ENCODE measurements around the gene HEBP1.

HEBP1 gene

DNA sequence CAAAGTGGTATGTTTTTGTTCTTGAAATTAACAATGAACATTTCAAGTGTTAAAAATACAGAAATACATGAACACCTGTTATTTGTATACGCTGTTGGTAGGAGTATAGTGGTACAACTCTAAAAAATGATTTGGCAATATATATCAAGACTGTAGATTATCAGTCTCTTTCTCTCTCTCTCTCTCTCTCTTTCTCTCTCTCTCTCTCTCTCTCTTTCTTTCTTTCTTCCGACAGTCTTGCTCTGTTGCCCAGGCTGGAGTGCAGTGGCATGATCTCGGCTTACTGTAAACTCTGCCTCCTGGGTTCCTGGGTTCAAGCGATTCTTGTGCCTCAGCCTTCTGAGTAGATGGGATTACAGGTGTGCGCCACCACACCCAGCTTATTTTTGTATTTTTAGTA lies 12.6 kb downstream of the HEBP1 start:
- no peak for DNase-seq

DNA sequence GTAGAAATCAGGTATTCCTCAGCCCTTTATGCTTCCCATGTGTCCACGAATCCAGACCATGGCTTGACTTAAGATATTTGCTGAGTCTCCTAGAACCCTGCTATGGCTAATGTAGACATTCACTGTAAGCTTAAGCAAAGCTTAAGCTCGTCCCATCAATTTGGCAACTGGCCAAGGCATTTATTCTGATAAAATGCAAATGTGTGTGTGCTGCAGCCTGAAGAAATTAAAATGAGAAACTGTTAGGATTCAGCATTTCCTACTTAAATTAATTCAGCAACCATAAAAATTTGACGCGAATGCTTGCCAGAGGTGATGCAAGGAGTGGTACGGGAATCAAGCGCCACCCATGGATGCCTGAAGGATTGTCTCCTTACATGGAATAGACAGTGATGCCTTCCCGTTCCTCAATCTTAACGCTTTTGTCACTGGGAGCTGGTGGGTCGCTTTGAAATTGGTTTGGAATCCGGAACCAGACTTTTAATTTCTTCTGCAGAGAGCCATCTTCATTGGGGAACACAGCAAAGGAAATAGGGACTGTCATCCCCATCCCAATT lies 13.2 kb downstream of the HEBP1 start:
- DNase-seq: no peak

GRCh38 chr12:12985817-12986408 lies 14.2 kb downstream of the HEBP1 start:
- DNase-seq: no peak

GRCh38 chr12:12984149-12984548 lies 15.9 kb downstream of the HEBP1 start:
- no peak for DNase-seq

- no peak for DNase-seq
Observed at GRCh38 chr12:12983420-12984035, 16.5 kb downstream of the HEBP1 start.

- no peak for DNase-seq
Observed at GRCh38 chr12:12982331-12982730, 17.7 kb downstream of the HEBP1 start.

GRCh38 chr12:12979731-12980259 lies 20.3 kb downstream of the HEBP1 start:
- no peak for DNase-seq

- DNase-seq: no peak
Observed at GRCh38 chr12:12979126-12979525, 20.9 kb downstream of the HEBP1 start.

DNA sequence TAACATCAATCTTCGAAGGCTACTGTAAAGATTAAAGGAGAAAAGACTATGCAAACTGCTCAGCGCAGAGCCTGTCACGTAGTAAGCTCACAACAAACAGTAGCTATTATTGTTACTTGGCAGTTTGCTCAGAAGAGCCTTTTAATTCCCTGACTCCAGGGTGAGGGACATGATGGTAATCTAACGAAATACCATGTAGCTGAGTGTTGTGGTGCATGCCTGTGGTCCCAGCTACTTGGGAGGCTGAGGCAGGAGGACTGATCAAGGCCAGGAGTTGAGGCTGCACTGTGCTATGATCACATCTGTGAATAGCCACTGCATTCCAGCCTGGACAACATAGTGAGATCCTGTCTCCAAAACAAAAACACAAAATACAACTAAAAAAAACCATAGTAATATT lies 22.8 kb downstream of the HEBP1 start:
- DNase-seq: no peak

GRCh38 chr12:12976366-12976765 lies 23.7 kb downstream of the HEBP1 start:
- no peak for DNase-seq

DNA sequence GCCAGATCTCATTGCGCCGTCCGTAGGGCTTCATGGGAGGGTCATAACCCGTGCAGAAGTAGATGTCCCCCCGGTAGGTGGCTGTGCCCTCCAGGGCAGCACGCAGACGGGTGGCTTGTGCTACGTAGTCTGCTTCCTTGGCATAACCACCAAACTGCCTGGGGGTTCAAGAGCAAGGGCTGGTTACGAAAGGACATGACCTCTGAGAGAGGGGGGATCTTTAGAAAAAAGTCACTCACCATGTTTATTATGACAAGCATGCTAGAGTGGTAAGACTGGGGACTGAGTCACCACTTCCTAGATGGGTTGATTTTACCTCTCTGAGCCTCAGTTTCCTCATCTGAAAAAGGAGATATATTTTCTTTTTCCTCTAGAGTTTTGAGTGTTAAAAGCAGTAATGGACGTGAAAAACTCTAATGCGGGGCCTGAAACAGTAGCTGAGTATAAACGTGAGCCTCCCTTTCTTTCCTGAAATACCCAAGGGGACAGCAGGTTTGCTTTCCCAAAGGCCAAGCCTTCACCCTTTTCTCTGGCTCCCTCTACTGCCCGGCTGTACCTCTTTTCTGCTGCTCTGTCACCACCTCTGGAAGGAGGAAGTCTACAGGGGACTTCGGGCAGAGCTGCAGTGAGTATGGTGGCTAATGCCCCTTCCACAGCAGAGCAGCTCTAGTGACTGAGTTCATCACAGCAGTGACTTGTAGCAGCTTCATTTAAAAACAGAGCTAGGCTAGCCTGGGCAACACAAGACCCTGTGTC lies 24.6 kb downstream of the HEBP1 start:
- DNase-seq: no peak

GRCh38 chr12:12974211-12974610 lies 25.9 kb downstream of the HEBP1 start:
- no peak for DNase-seq

DNA sequence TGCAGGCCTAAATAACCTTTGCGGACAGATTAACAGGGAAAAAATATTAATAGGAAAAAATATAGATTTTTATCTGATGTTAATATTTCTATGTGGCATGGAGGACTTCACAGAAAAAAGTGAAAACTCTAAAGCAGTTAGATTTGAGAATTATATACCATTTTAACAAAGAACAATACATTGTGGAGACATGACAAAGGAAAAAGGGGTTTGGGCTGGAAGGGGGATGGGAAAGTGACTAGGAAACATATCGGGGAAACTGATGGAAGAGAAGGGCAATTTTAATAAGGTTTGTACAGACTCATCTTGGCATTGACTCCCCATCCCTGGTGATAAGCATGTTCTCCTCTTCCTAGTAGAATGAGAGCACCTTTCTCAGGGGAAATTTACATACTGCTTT lies 27.0 kb downstream of the HEBP1 start:
- no peak for DNase-seq

- DNase-seq: no peak
Observed at GRCh38 chr12:12965836-12966235, 34.2 kb downstream of the HEBP1 start.

- DNase-seq: no peak
Observed at GRCh38 chr12:12964255-12964654, 35.8 kb downstream of the HEBP1 start.

GRCh38 chr12:12960639-12961209 lies 39.3 kb downstream of the HEBP1 start:
- DNase-seq: no peak

DNA sequence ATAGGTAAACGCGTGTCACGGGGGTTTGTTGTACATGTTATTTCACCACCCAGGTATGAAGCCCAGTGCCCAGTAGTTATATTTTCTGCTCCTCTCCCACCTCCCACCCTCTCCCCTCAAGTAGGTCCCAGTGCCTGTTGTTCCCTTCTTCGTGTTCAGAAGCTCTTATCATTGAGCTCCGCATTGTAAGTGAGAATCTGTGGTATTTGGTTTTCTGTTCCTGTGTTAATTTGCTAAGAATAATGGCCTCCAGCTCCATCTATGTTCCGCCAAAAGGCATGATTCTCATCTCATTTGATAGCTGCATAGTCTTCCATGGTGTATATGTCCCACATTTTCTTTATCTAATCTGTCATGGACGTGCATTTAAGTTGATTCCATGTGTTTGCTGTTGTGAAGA lies 41.2 kb downstream of the HEBP1 start:
- no peak for DNase-seq

- DNase-seq: no peak
Observed at GRCh38 chr12:12954878-12955625, 45.0 kb downstream of the HEBP1 start.

DNA sequence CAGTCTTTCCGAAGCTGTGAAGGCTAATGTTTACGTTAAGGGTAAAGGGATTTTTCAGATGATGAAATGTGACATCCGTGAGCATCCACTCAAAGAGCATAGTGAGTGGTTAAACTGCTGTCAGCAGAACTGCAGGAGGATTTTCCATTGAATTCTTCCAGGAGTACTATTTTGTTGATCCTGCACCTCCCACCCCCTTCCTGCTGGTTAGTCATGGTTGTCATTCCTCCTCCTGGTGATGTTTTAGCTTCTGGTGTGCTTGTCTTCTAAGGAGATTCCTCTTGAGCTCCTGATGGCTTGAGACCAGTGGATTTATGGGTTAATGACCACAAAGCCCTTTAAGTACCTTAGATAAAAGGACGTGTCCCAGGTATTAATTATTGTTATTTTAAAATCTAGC lies 45.7 kb downstream of the HEBP1 start:
- DNase-seq: no peak

DNA sequence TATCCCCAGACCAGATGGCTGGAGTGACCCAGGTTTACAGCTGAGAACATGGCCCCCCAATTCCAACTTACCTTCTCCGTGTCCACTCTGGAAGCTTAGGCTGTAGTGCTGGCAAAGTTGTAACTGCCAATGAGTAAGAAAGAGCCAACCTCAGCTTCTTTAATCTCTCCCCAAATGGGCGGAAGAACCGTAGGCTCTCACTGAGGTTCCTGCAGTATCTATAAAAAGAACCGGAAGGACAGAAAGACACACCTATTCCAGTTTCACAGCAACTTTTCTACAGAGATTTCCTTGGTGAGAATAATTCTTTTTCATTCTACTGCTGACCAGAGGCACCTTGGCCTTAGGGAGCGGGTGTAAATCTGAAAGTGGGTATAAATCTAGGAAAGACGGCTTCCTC lies 48.0 kb downstream of the HEBP1 start, which contains the start of gene GPRC5D:
GPRC5D (minus strand) TSS at position 135 of the 400 bp plus-strand sequence. CDS start 1,786 bp downstream, outside the sequence.
- DNase-seq: no peak

- DNase-seq: no peak
Observed at GRCh38 chr12:12951504-12951903, 48.6 kb downstream of the HEBP1 start.

DNA sequence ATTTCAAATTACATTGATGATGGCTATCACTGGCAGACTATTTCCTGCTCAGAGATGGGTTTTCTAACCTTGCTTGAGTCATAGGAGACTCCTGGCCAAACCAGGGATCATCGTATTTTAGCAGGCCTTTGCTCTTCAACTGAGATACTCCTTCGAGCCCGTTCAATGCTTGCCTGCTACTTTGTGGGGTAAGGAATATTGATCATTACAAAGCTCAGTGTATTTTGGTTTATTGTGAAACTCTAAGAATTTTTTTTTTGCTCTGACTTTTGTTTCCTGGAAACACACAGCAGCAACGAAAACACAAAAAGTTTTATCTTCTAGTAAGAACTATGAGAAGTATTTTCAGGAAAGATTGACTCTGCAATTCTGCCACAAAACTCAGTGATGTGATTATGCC lies 52.2 kb downstream of the HEBP1 start:
- no peak for DNase-seq
